Erythroblast (primary cell): Measurements from ENCODE around the gene BICD2.

Experiments
- GATA1 ChIP-seq: IDR thresholded peaks from 2 replicates; pipeline ENCODE4 v1.6.1; 2011; ENCODE audit warnings: low read depth, mild to moderate bottlenecking, control low read depth, low read length, moderate library complexity
- POLR2A ChIP-seq: IDR thresholded peaks from 2 replicates; pipeline ENCODE4 v1.6.1; 2011; ENCODE audit warnings: mild to moderate bottlenecking, low read length

- TF ChIP-seq POLR2A (no peak), GATA1 (no peak)
Measured at GRCh38 chr9:92773810-92774209, 9.2 kb upstream of the BICD2 start.
